NK-92 (cell line): ENCODE measurements around the gene NBPF19.
"Not testable (repeated sequence)": the region's sequence is repeated elsewhere in the genome, so short reads cannot be mapped to it uniquely, and the experiment has no call there.

Experiments used
- DNase-seq: peaks from one replicate; lab custom pipeline; 2025; ENCODE audit not compliant: unreplicated experiment; lab: John Stamatoyannopoulos, UW

Gene NBPF19, protein sequence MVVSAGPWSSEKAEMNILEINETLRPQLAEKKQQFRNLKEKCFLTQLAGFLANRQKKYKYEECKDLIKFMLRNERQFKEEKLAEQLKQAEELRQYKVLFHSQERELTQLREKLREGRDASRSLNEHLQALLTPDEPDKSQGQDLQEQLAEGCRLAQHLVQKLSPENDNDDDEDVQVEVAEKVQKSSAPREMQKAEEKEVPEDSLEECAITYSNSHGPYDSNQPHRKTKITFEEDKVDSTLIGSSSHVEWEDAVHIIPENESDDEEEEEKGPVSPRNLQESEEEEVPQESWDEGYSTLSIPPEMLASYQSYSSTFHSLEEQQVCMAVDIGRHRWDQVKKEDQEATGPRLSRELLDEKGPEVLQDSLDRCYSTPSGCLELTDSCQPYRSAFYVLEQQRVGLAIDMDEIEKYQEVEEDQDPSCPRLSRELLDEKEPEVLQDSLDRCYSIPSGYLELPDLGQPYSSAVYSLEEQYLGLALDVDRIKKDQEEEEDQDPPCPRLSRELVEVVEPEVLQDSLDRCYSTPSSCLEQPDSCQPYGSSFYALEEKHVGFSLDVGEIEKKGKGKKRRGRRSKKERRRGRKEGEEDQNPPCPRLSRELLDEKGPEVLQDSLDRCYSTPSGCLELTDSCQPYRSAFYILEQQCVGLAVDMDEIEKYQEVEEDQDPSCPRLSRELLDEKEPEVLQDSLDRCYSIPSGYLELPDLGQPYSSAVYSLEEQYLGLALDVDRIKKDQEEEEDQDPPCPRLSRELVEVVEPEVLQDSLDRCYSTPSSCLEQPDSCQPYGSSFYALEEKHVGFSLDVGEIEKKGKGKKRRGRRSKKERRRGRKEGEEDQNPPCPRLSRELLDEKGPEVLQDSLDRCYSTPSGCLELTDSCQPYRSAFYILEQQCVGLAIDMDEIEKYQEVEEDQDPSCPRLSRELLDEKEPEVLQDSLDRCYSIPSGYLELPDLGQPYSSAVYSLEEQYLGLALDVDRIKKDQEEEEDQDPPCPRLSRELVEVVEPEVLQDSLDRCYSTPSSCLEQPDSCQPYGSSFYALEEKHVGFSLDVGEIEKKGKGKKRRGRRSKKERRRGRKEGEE (N-terminal part only)

GRCh38 chr1:149474745-149475144, at the start of gene NBPF19:
NBPF19 (plus strand) TSS chr1:149475045; CDS start chr1:149475933, 888 bp downstream.
- not testable (repeated sequence) for DNase-seq

DNA sequence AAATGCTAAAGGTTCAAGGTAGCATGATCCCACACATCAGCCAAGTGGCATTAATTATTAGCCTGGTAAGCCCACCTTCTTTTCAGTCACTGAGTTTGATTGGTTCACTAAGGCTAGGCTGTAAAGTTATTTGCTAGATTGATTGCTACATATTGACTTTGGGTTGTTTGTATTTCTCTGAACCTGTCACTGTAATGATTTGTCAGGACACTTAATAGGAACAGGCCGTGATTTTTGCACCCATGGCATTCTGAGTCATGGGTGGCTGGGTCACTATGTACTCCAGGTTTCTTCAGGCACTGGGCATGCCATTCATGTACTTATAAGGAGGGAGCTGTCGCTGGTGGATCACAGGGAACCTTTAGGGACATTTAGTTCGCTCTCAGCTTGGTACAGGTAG, 46.5 kb upstream of the NBPF19 start:
- not testable (repeated sequence) for DNase-seq

GRCh38 chr1:149445451-149445850, 29.4 kb upstream of the NBPF19 start:
- not testable (repeated sequence) for DNase-seq

DNA sequence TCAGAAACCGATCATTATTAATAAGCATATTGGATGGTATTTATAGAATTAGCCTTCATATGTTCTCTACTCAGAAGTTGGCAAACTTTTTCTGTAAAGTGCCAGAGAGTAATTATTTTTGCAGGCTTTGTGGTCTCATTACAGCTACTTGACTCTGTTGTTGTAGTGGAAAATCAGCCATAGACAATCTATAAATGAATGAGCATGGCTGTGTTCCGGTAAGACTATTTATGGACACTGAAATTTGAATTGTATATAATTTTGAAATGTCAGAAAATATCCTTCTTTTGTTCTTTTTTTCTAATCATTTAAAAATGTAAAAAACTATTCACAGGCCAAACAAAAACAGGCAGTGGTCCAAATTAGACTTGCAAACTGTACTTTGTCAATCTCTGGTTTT, 22.6 kb upstream of the NBPF19 start:
- not testable (repeated sequence) for DNase-seq

GRCh38 chr1:149452652-149453051, 22.2 kb upstream of the NBPF19 start:
- not testable (repeated sequence) for DNase-seq

DNA sequence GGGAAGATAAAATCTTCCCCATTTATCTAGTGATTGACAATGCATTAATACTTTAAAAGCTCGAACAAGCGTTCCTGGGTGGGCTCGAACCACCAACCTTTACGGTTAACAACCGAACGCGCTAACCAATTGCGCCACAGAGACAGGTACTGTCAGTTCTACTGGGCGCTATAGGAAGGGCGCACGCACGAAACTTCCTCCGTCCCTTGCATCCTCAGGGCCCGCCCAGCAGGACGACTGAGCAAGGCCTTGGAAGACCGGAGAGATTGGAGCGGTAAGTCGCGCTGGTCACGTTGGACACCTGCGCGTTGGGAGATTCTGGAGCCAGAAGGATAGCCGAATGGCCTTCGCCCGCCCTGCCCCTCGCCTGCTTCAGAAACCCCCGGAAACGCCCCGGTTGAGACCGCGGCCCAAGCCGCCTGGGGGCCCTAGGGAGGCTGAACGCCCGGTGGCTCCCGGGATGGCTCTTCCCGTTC, 83.5 kb downstream of the NBPF19 start:
- DNase-seq = not testable (repeated sequence)

GRCh38 chr1:149561806-149562205, 87.0 kb downstream of the NBPF19 start:
- not testable (repeated sequence) for DNase-seq

DNA sequence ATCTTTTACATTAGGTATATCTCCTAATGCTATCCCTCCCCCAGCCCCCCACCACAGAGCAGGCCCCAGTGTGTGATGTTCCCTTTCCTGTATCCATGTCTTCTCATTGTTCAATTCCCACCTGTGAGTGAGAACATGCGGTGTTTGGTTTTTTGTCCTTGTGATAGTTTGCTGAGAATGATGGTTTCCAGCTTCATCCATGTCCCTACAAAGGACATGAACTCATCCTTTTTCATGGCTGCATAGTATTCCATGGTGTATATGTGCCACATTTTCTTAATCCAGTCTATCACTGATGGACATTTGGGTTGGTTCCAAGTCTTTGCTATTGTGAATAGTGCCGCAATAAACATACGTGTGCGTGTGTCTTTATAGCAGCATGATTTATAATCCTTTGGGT, 90.6 kb downstream of the NBPF19 start:
- not testable (repeated sequence) for DNase-seq

DNA sequence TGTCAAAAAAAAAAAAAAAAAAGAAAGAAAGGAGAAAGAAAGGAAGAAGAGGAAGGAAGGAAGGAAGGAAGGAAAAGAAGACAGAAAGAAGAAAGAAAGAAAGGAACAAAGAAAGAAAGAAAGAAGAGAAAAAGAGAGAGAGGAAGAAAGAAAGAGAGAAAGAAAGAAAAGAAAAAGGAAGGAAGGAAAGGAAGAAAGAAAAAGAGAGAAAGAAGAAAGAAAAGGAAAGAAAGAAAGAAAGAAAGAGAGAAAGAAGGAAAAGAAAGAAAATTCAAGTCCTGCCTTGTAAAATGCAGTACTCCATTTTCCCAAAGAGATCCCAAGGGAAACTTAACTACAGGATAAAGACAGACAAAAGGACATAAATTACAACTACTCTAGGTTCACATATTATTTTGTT, 97.9 kb downstream of the NBPF19 start:
- not testable (repeated sequence) for DNase-seq

- DNase-seq = not testable (repeated sequence)
Measured at GRCh38 chr1:149585592-149585991, 110.7 kb downstream of the NBPF19 start.
